Subcutaneous abdominal adipose tissue (tissue), 5 donors: ENCODE results near the gene SLC41A3.
A peak's percentile ranks its signal among the peaks of the same experiment; 100 is the strongest.
"Not testable (repeated sequence)": the region's sequence is repeated elsewhere in the genome, so short reads cannot be mapped to it uniquely, and the experiment has no call there.

Source experiments
- H3K27ac ChIP-seq: one replicate; pipeline ENCODE4 v1.7.0; 2013; ENCODE audit warnings: low read depth, mild to moderate bottlenecking, inconsistent platforms, low read length, moderate library complexity
- H3K27me3 ChIP-seq, 5 donors: one replicate each; pipeline ENCODE4 v1.7.0; 2013; ENCODE audit warnings: low read length in 5 of 5, inconsistent platforms in 1 of 5; ENCODE audit not compliant: control insufficient read depth in 5 of 5, insufficient read depth in 4 of 5
- H3K36me3 ChIP-seq, 5 donors: one replicate each; pipeline ENCODE4 v1.7.0; 2013; ENCODE audit warnings: low read length in 5 of 5; ENCODE audit not compliant: control insufficient read depth in 5 of 5, insufficient read depth in 5 of 5
- H3K4me1 ChIP-seq, 5 donors: one replicate each; pipeline ENCODE4 v1.7.0; 2013; ENCODE audit warnings: low read length in 5 of 5, mild to moderate bottlenecking in 3 of 5, moderate library complexity in 1 of 5; ENCODE audit not compliant: control insufficient read depth in 5 of 5, insufficient read depth in 5 of 5
- H3K4me3 ChIP-seq, 5 donors: one replicate each; pipeline ENCODE4 v1.7.0; 2013; ENCODE audit warnings: low read length in 5 of 5, low read depth in 1 of 5
- H3K9ac ChIP-seq, 5 donors: one replicate each; pipeline ENCODE4 v1.7.0; 2013; ENCODE audit warnings: low read length in 5 of 5, mild to moderate bottlenecking in 4 of 5, moderate library complexity in 3 of 5
- H3K9me3 ChIP-seq, 5 donors: one replicate each; pipeline ENCODE4 v1.7.0; 2013; ENCODE audit warnings: low read length in 5 of 5; ENCODE audit not compliant: control insufficient read depth in 5 of 5
- donor health status: healthy.
- donor health status: healthy.
- donor health status: healthy.
- donor health status: healthy.
- donor health status: healthy.

Gene SLC41A3

DNA sequence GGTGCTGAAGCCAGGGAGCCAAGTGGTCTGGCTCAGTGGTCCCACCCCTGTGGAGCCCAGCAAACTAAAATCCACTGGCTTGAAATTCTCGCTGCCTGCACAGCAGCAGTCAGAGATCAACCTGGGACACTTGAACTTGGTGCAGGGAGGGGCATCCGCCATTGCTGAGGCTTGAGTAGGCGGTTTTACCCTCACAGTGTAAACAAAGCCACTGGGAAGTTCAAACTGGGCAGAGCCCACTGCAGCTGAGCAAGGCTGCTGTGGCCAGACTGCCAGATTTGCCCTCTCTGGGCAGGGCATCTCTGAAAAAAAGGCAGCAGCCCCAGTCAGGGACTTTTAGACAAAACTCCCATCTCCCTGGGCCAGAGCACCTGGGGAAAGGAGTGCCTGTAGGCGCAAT, 87.2 kb downstream of the SLC41A3 start:
- H3K9me3 ChIP-seq, H3K9ac ChIP-seq, H3K4me3 ChIP-seq, H3K27ac ChIP-seq, H3K36me3 ChIP-seq, H3K4me1 ChIP-seq, H3K27me3 ChIP-seq: not testable (repeated sequence)

DNA sequence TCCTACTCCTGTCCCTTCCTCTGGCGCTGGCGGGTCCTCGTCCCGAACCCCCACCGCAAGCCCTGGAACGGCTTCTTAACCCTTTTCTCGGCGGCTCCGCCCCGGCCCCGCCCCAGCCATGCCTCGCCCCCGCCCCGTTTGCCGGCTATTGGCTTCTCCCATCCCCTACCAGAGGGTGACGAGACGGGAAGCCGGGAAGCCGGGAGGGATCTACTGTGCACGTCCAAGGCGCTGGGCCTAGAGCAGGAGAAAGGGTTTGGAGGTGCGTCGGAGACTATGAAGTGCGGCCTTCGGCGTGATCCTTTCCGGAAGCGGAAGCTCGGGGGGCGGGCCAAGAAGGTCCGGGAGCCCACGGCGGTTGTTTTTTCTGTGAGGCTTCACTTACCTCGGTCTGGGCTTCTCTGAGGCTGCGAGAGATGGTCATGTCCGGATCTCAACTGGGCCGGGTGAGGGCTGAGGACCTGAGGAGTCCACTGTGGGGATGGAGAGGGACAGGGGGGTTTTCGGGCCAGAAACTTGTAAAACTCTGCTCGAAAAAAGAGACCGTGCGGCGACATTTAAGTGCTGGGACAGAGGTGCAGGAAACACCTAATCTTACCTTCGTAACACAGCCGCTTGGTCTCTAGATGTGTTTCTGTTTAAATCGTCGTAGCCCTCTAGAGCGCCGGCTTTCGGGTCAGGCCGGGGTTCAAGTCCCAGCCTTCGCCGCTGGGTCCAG, 93.5 kb downstream of the SLC41A3 start:
- Histone ChIP-seq H3K9ac (peak overlapping the region; percentile 76 to 92 (median 90)), H3K4me1 (peaks cover 0 to 15% (median 8%) of the 10 kb centered on the region in 5 donors), H3K27me3 (no peaks in the 10 kb centered on the region), H3K9me3 (no peaks in the 10 kb centered on the region), H3K27ac (peak overlapping the region; percentile 77), H3K36me3 (no peaks in the 10 kb centered on the region), H3K4me3 (peak overlapping the region; percentile 74 to 90 (median 85))

DNA sequence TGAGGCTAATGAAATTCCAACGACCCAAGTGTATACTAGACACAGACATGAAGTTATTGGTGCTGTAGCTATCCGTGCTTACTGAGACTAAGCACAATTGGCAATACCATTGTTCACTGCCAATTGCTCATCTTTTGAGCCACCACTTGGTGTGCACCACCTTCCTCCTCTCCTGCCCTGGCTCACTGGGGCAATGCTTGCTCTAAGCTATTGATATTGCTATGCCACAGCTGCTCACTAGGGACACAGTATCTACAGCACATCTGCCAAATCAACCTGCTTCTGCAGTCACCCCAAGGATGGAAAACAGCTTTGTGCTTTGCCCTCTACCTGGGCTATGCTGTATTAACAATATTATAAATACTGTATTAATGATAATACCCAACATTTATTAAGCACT, 99.0 kb downstream of the SLC41A3 start:
- not testable (repeated sequence) for H3K36me3 ChIP-seq, H3K4me3 ChIP-seq, H3K9ac ChIP-seq, H3K27ac ChIP-seq, H3K27me3 ChIP-seq, H3K4me1 ChIP-seq, H3K9me3 ChIP-seq

DNA sequence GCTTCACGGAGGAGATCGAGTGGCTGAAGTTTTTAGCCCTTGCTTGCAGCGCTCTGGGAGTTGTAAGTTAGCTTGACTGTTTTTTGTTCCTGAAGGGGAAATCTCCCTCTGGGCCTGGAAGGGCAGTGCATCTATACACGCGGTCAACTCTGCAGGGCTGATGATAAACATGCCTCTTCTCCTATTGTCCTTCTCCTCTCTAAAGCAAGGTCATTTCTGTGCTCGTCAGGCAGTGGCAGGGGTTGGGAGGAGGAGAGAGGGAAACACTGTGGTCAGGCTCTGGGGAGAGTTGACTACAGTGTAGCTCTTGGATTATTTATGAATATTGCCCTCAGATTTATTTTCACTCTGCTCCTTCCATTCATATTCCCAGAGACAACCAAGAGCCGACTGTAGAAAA, 106.8 kb downstream of the SLC41A3 start:
- not testable (repeated sequence) for H3K4me3 ChIP-seq, H3K27ac ChIP-seq

DNA sequence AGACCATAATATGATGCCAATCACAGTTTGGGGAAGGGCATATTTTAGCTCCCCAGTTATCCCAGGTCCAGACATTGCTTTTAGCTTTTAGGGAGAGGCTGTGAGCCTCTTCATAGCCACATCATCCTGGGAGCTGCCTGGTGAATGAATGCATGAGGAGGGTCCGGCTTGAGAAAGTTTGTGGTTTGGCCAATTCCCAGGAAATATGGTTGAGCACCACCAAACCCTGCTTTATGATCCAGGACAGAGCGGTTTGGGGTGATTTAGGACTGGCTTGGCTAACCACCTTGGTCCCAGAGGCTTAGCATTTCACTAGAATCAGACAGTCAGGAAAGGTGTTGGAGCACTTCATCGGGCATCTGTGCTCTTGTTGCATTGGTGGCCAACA, 107.9 kb downstream of the SLC41A3 start:
- not testable (repeated sequence) for H3K4me3 ChIP-seq, H3K9me3 ChIP-seq, H3K27ac ChIP-seq, H3K36me3 ChIP-seq, H3K27me3 ChIP-seq, H3K9ac ChIP-seq
- peaks cover 2 to 11% (median 9%) of the 10 kb centered on the region in 5 donors for H3K4me1 ChIP-seq

More for the DNA sequence above, 106.8 kb downstream of the SLC41A3 start:
- H3K36me3 ChIP-seq, H3K27me3 ChIP-seq, H3K9me3 ChIP-seq, H3K9ac ChIP-seq, H3K4me1 ChIP-seq: not testable (repeated sequence)

DNA sequence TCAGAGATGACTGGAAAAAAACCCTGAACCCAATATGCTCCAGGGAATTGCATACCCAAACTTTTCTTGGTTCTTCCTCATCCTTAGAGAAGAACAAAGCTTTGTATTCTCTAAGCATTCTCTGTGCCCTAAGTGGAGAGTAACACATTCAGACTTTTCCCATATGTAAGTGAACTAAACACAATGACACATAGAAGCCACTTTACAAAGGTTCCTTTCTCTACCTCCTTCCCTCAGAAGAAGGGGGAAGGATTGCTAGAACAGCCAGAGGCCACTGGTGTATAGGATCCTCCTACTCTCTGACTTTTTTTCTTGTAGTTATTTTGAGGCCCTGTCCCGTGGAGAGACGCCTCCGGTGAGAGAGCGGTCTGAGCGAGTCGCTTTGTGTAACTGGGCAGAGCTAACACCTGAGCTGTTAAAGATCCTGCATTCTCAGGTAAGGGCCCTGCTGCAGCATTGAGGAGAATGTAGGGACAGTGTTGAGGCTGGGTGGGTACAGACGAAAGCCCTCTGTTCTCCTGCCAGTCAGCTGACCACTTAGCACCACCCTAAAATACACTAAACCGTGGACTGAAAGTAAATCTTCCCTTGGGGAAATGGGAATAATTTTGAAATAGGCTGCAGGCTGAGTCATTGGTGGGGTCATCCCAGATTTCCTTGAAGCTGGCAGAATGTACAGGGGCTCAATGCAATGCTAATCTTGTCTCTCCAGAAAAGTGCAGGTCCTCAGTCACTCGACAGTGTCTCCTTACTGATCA, 108.5 kb downstream of the SLC41A3 start:
- H3K27ac ChIP-seq, H3K4me3 ChIP-seq, H3K9me3 ChIP-seq, H3K36me3 ChIP-seq, H3K9ac ChIP-seq, H3K27me3 ChIP-seq: not testable (repeated sequence)
- peaks cover 2 to 11% (median 9%) of the 10 kb centered on the region in 5 donors for H3K4me1 ChIP-seq

DNA sequence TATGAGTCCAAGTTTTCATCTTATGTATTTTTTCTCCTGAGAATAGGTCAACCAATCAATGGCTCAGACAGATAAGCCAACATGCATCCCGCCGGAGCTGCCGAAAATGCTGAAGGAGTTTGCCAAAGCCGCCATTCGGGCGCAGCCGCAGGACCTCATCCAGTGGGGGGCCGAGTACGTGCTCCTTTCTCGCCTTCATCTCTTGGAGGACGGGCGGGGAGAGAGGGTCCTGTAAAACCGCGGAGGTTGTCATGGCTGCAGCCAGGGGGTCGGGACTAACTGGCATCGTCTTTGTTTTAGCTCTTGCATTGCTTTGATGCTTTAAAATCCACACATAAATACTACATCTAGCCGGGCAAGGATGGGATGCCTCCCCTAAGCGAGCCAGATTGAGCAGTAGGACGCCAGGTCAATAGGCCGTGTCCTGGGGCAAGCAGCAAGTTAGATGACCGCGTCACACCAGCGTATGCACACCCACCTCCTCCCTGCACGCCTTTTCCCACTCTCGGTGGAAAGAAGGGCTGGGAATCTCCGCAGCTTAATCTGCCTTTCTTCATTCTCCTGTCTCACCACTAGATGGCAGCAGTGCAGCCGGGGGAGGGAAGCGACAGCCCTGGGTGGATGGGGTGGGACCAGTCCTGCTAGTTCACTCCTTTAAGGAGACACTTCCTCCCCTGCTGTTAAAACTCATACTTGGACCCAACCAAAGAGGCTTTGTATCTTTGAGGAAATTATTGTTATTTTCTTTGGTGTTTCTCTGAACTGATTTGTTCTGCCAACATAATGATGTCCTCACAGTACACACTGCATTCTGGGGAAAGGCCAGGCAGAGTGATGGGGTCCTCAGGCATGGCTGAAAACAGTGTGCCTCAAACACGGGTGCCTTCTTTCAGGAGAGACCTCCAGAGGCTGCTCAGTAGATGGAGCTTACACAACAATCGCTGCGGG, 111.7 kb downstream of the SLC41A3 start:
- H3K27me3 ChIP-seq, H3K36me3 ChIP-seq, H3K27ac ChIP-seq, H3K9me3 ChIP-seq: not testable (repeated sequence)
- H3K4me1 ChIP-seq: peaks cover 2 to 11% (median 9%) of the 10 kb centered on the region in 5 donors
- peak overlapping the region in 4 of 5 donors; percentile 31 to 53 (median 40) for H3K4me3 ChIP-seq
- peak overlapping the region in 1 of 5 donors; percentile 25 for H3K9ac ChIP-seq

DNA sequence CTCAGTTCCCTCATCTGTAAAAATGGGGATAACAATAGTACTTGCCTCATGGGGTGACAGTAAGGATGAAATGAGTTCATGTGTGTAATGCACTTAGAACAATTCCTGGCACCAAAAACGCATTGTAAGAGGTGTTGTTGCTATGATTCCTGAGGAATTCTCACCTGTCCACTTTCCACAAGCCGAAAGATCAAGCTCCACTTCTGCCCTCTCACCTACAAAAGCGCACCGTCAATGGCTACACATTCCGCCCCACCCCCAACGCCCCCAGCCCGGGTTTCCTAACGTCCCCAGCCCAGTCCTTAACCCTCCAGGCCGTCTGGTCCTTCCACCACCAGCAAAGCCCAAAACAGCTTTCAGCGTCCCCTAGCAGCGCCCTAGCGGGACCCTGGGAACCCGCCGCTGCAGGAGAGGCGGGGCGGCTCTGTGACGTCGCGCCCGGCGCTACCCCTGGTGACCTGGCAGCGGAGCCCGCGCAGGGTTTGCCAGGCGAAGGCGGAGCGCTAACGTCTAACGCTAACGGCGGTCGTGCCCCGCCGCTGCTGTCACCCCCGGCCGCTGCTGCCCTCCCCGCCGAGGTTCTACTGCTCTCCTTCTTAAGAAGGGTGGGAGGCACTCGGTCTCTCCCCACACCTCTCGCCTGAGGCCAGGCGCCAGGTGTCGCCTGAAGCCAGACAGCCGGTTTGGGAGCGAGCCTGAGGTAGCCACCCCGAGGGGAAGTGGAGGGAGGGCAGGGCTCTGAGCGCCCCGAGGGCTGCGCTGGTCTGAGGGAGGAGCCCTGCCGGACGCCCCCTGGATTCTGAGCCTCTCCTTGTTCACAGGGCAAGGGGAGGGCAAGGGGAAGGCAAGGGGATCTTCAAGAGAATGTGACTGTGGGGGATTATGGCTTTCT, 115.0 kb downstream of the SLC41A3 start, which contains the start of gene ROPN1B:
Gene ROPN1B (plus strand): TSS at position 478 of the 892 bp plus-strand sequence. CDS start 2,877 bp downstream, outside the sequence.
- not testable (repeated sequence) for H3K27ac ChIP-seq, H3K9ac ChIP-seq, H3K4me3 ChIP-seq, H3K27me3 ChIP-seq, H3K36me3 ChIP-seq, H3K4me1 ChIP-seq, H3K9me3 ChIP-seq

DNA sequence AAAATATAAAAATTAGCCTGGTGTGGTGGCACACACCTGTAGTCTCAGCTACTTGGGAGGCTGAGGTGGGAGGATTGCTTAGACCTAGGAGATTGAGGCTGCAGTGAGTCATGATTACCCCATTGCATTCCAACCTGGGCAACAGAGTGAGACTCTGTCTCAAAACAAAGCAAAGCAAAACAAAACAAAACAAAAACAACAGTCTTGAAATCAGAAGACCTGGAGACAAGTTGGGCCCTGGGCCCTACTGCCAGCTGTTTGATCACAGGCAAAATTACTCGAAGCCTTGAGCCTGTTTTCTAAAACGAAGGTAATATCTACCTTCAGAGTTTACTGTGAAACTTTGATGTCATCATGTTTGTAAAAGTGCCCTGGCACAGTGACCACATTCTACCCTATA, 115.8 kb downstream of the SLC41A3 start:
- not testable (repeated sequence) for H3K27ac ChIP-seq, H3K9ac ChIP-seq, H3K4me3 ChIP-seq, H3K36me3 ChIP-seq, H3K4me1 ChIP-seq, H3K9me3 ChIP-seq, H3K27me3 ChIP-seq
